Left colon (tissue), 2 donors: Measurements from ENCODE around the gene RASGRF1. TPM values are rescaled to one million over a fixed set of nuclear protein-coding genes. Genes with fewer than 3 reads are reported as not detected.

ENCODE experiments used
- ATAC-seq: fragments of 200-7000 bp; cut with Tn5 transposase; one replicate; pipeline ENCODE4 v1.9.1; 2020; ENCODE audit warnings: mild to moderate bottlenecking, moderate library complexity
- DNase-seq, 2 donors: peaks; one replicate each; pipeline ENCODE4 v3.0.0-alpha.2; 2020
- intact Hi-C, 2 donors: fragments of 100-400 bp; cut with DNase I in 1 of 2; cut with micrococcal nuclease in 1 of 2; formaldehyde crosslinking; loops; one replicate each; pipeline versions ENCODE4 v1.11.2 to v1.14.0; 2022; cut with DNase I, micrococcal nuclease
- total RNA-seq, 2 donors: library from RNA; stranded (reverse); fragmentation: NEBNext Ultra II Directional; extraction: Animal tissue kit (Norgen Biotek cat#: 25700); gene quantifications; one replicate each; pipeline ENCODE4 v1.2.1, GENCODE V29; 2021
- donor health status: DM: no; HTN: no; CAD: no.
- donor health status: DM: yes; HTN: yes; CAD: no.

RASGRF1 gene
- total RNA-seq, 2 donors from 2014 or later, result 0.14 to 0.18 TPM

DNA sequence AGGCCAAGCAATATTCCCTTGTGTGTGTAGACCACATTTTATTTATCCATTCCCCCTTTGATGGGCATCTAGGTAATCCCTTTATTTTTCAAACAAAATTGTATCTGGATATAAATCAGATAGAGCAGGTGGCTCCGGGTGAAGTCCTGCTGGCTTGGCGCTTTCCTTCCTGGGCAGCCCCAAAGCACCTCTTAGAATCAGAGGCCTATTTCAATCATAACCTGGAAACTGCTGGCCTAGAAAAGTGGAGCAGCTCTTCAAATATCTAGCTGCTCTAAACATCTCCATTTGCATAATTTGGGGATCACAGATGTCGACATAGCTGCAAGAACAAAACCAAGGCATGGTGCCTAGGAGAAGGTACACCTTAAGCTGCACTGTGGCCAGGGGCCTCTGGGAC, 40.2 kb downstream of the RASGRF1 start:
- no peak for DNase-seq
- intact Hi-C loops, result no loop called here
- no peak for ATAC-seq

DNA sequence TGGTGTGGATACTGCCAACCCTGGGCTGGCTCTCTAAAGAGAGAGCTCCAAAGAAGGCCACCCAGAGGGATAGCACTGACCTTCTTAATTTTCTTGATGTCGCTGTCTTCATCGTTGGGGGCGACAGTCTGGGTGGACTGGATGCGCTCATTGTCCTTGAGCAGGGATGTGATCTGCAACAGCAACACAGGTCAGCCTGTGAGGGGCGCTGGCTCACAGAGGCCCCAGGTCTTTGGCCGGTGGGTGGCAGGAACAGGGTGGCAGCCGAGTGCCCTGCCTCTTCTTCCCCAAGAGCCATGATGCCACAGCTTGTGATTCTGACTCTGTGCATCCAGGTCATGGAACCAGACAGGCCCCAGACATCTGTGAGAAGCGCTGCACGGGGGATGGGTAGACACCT, 41.2 kb downstream of the RASGRF1 start:
- no peak for ATAC-seq
- intact Hi-C loops, result no loop called here
- DNase-seq, result no peak

DNA sequence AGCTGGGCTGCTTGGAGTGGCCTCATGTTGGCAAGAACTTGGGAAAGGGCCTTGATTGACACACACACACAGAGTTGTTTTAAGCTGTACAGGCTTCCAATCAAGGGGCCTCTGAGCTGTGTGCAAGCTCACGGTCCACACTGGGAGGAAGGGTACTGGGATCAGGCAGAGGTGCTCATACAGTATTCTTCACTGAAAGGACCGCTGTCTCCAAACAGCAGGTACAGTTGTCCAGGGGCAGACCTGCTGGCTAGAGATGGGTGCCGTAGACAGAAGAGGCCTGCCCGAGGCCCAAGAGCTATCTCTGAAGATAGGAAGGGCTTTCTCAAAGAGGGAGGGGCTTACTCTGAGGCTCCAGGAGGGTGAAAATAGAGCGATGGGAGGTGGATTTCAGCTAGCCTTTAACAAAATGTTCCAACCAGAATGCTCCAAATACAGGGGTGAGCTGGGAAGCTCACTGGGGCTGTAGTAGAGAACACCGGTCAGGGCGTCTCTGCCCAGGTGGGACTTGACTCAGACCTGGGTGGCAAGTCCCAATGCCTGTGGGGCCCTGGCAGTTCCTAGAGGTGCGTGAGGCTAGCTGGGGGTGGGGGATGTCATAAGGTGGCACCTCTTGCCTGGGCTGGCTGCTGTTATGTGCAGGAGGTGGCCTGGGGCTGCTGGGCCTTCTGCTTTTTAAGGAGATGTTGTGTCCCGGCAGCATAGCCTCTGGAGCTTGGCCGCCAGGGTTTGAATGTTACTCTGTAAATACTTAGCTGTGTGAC, 42.7 kb downstream of the RASGRF1 start:
- DNase-seq, result no peak
- ATAC-seq, result no peak
- intact Hi-C loops, result no loop called here

DNA sequence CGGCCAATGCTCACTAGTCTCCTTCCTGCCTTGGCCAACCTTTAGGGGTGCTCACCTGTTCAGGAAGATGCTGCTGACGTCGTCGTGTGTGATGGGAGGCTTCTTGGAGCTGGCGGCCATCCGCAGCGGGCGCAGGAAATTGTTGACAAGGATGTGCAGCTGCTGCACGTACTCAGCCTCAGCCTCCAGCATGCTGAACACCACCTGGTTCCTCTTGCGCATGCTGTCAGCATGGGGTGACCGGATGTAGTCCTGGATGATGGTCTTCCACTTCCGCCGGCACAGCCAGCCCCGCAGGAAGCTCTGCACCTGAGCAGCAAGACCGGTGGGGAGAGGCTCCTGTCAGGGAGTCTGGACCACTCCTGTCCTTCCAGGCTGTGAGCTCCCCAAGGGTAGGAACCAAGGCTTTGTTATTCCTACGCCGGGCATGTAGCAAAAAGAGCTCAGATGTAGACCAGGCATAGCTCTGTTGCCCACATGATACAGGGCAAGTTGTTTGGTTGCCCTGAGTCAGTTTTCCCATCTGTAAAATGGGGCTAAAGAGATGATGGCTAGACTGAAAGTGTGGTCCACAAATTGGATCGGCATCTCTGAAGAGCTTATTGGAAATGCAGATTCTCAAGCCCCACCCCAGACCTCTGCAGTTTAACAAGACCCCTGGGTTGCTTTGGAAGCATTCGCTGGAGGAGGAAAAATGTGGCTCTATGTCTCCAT, 43.7 kb downstream of the RASGRF1 start:
- DNase-seq, result no peak
- intact Hi-C loops, result no loop called here
- no peak for ATAC-seq

DNA sequence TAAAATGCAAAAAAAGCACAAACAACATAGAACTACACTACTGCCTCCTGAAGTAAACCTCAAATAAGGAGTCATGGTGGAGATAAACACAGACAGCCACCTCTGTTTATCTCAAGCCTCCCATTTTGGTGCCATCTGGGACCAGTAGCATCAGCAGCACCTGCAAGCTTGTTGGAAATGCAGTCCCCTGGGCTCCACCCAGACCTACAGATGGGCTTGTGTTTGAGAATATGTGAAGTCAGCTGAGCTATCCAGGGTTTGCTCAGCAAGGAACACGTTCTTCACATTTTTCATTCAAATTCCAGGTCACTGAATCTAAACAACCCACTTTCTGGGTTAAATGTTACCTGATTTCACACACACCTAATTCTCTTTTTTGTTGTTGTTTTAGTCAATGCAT, 45.5 kb downstream of the RASGRF1 start:
- DNase-seq, result no peak
- intact Hi-C loops, result no loop called here
- ATAC-seq, result no peak

DNA sequence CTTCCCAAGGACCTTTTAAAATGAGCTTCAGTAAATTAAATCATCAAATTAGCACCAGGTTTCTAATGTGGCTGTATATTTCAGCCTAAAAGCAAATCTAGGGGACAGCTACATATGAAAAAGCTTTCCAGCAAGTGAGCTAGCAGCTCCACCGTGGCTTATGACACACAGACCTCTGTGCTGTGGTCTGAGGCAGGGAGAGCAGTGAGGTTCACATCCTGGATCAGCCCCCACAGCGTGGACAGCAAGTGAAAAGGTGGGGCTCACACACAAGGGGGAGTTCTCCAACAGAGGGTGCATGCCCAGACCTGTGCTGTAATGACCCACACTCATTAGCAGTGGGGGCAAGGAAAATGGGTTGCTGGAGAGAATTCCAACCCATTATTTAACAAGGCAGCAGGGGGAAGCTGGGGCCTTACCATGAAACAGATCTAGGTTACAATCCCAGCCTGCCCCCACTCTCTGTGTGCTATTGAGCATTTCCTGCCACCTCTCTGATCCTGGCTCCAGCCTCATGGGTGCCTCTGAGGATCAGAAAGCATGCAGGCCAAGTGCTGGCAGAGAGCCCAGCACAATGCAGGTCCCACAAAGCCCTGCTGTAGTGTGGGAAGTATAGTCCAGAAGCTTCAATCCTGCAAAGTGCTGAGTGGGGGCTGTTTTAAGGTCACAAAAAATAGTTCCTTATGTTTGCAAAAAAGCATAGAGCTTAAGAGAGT, 48.2 kb downstream of the RASGRF1 start:
- no peak for DNase-seq
- intact Hi-C loops, result no loop called here
- no peak for ATAC-seq

DNA sequence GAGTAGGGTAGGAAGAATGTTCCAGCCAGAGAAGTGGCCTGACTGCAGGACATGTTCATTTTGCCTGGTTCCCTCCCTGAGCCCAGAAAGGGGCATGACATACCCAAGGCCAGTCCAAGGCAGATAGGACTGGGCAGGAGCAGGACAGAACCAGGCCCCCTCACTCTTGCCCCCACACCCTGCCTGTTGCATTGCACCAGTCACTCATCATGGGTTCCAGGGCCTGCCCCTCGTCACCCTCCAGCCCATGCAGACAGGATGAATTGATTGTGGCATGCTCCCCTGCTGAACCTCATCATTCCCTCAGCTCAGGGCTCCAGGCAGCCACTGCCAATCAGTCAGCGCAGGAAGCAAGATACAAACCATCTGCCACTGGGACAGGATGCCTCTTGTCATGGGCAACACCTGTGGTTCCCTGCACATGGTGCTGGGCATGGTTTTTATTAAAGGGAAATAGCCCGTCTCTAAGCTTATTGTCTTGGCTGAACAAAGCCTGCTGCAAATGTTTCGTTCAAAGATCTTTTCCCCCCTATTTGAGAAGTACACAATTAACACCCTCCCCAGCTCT, 48.9 kb downstream of the RASGRF1 start:
- intact Hi-C loops, result no loop called here
- ATAC-seq (no peak), DNase-seq (no peak)

DNA sequence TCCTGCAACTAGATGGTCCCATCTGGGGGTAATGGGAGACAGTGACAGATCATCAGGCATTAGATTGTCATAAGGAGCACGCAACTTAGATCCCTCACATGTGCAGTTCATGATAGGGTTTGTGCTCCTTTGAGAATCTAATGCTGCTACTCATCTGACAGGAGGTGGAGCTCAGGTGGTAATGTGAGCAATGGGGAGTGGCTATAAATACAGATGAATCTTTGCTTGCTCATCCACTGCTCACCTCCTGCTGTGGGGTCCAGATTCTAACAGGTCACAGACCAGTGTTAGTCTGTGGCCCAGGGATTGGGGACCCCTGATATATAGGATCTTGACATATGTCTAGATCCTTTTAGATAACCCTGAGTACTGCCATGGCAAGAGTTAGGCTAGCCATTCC, 52.7 kb downstream of the RASGRF1 start:
- intact Hi-C loops, result no loop called here
- no peak for ATAC-seq
- no peak for DNase-seq

DNA sequence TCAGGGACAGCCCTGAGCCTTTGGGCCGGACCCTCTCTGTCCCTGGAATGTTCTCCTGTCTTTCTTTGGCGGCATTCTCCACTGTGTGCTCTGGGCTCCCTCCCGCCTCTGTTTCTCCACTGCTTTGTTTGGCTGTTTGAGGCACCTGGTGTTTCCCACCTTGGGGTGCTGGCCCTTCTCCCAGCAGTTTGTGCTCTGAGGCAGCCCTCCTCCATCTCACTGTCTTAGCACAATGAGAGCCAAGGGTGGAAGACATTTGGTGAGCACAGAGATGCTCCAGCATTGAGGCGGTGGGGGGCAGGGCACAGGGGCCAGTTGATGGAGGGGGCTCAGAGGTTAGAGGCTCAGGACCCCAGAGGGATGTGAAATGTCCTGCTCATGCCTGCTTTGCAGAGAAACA, 54.3 kb downstream of the RASGRF1 start:
- DNase-seq, result no peak
- no peak for ATAC-seq
- intact Hi-C loops, result no loop called here

DNA sequence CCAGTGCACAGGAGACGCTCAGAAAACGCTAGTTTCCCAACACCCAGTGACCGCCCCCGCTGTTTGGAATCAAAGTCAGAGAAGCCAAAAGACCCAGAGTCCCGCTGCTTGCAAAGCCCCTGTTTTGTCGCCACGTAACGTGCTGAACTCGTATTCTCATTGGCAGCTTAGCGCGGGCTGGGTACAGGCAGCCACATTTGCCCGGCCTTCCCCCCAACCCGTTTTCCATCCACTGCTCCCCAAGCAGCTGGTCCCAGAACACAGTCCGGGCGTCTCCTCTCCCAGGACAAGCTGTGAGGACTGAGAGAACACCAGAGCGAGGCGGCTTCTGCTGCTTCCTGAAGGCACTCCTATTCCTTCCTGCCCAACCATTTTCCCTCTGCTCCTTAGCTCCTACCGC, 54.8 kb downstream of the RASGRF1 start:
- no peak for DNase-seq
- intact Hi-C loops, result no loop called here
- ATAC-seq, result no peak

DNA sequence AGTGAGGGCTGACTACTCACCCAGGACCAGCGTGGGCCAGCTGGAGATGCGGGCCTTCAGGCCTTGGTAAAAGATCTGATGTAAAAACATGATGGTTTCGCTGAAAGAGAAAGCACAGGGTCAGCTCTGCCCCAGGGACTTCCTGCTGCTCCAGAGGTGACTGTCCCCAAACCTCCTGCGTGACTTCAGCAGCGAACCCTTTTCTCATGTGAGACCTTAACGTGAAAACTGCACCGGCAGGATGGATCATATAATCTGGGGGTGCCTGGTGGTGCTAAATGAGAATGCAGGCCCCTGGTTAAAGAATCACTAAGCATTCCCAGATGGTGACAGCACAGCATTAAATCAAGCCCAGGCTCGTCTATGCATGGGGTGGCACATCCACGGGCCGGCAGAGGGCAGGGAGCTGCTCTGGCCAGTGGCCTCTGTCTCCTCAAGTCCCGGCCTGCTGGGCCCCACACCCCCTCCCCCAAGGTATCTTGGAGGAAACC, 55.4 kb downstream of the RASGRF1 start:
- intact Hi-C loops, result no loop called here
- DNase-seq (no peak), ATAC-seq (no peak)

DNA sequence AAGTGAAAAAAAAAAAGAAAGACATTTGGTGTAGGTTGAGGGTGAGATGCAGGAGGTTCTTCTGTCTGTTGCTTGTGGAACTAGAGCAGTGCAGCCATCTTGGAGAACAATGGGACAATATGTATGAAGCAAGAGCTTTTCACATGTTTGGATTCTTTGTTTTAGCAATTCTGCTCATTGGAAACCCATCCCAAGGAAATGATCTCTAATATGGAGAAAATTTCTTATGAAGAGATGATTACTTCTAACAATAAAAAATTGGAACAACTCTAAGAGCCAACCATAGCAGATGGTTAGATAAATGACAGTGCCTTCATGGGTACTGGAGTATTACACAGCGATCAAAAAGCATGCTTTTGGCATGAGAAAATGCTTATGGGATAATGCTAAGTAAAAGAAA, 56.3 kb downstream of the RASGRF1 start:
- no peak for DNase-seq
- intact Hi-C loops, result no loop called here
- ATAC-seq, result no peak

DNA sequence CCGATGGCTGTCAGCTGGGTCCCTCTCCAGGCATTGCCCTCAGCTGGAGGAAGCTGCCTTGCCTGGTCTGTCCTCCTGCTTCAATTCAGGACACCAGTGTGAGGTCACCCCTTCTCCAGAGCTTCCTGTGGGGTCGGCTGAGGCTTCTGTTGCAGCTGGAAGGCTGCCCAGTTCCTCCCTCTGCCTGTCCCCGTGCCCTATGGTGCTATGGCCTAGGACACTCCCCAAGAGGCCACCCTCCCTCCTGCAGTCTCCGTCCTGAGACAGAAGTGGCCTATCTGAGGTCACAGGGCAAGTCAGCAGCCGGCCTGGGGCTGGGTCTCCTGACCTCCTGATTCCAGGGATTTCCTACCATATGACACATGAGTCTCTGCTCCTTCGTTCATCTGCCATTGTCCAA, 57.9 kb downstream of the RASGRF1 start:
- intact Hi-C loops, result no loop called here
- DNase-seq, result no peak
- no peak for ATAC-seq

DNA sequence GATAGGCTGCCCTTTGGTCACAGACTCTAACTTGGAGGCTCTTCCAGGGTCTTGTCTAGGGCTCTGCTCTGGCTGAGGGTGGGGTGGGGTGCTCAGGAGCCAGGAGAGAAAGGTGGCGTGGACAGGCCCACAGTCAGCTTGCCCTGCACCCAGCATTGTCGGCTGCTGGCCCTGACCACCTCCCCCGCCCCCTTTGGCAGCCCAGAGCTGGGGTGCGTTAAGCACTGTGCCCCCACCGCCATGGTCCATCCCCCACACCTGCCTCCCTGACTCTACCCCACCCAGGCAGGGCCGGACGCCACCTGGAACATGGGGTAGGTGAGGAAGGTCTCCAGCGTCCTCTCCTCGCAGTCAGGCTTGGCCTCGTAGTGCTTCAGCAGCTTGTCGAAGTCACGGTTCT, 58.8 kb downstream of the RASGRF1 start:
- DNase-seq, result no peak
- no peak for ATAC-seq
- intact Hi-C loops, result no loop called here

DNA sequence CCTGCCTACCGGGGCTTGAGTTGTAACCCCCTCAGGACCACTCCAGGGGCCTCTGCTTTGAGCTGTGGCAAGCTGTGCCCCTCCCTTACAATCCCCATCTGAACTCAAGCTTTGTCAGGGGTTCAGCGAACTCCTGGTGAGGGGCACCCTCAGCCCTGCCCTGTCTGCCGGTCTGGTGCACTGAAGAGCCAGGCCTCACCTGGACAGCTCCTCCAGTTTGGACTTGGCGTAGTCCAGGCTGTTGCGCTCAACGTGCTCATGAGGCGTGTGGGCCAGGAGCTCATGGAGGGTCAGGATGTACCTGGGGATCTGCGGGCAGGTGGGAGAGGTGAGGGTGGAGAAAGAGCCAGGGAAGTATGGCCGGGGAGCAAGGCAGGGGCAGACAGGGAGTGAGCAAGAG, 59.4 kb downstream of the RASGRF1 start:
- intact Hi-C loops, result no loop called here
- DNase-seq (no peak), ATAC-seq (no peak)

DNA sequence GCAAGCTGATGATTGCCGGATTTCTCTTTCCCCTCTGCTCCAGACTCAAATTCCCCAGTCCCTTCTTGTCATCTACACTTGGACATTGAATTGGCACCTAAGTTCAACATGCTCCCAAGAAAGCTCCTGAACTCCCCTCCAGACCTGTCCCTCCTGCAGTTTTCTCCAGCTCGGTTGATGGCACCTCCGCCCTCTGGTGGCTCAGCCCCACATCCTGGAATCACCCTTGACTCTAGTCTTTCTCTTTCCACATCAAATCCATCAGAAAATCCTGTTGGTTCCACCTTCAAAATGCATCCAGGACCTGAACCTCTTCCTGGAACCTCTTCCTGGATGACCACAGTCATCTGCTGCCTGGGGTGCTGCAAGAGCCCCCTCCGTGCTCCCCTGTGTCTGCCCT, 60.1 kb downstream of the RASGRF1 start:
- DNase-seq, result no peak
- intact Hi-C loops, result no loop called here

DNA sequence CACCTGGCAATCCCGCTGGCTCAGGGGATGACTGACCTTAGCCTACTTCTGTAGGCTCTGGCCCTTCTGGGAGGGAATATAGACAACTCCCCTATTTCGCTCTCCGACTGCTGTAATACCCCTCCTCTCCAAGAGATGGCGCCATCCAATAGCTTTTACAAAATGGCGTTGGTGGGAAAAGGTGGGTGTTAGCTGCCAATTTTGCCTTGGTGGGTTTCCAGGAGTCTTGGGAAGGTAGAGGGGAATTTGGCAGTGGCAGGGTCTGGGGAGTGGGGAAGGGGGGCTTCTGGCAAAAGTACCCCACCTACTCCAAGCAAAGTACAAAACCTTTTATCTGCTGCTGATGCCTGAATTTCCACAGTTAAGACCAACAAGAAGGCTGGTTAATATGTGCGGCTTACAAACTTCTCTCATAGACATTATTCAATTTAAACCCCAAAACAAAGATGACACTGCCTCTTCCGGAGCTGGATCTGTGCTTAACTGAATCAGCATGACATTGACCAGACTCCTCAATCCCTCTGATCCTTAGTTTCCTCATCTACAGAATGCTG, 62.1 kb downstream of the RASGRF1 start:
- DNase-seq, result peak in 1 of 2 donors; percentile 22
- ATAC-seq, result no peak
- intact Hi-C loops, result loop anchor here (2.0 to 10.0 kb wide), 2 partner anchors 156 kb away; no protein-coding TSS in a partner anchor

More for the DNA sequence above, 60.1 kb downstream of the RASGRF1 start:
- no peak for ATAC-seq

DNA sequence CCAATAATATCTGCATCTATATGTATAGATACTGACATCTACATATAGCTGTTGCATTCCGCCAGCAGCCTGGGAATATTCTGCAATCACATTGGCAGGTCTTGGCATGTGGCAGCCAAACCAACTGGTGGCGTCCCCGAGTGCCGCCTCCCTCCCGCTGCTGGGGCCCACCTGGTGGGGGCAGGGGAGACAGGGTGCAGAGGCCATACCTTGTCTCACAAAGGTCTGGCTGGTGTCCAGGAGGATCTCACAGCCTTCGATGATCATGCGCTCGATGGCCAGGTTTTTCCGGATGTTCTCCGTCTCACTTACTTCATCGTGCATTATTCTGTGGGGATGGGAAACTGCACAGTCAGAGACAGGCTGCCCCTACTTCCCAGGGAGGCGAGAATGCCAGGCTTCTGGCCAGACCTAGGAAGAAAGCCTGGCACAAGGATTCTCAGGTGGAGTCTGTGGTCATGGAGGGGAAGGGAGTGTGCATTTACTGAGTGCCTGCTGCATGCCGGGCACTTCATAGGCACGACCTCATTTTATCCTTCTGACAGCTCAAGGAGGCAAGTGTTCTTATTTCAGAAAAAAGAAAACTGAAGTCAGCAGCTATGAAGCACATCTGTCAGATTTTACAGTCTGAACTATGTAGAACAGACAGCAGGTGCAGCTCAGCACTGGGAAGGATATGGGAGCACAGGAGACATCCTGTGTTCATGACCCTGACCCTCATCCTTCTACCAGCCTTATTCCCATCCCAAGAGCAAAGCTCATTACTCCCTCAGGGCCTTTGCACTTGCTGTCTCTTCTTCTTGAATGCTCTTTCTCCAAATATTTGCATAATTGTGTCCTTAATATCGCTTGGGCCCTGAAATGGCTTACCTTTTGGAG, 62.8 kb downstream of the RASGRF1 start:
- DNase-seq, result no peak
- no peak for ATAC-seq
- intact Hi-C loops, result loop anchor here (2.0 to 10.0 kb wide), 2 partner anchors 157 kb away; no protein-coding TSS in a partner anchor
